MM.1S (cell line): ENCODE data around the gene UBE2L5.
"Not testable (repeated sequence)": the region's sequence is repeated elsewhere in the genome, so short reads cannot be mapped to it uniquely, and the experiment has no call there.

Experiments
- CTCF ChIP-seq: fragments of 300-600 bp; sonication (generic); IDR thresholded peaks from 2 replicates; pipeline ENCODE4 v1.5.1; 2016; ENCODE audit warnings: antibody characterized with exemption, low read length, mixed read lengths
- EZH2phosphoT487 ChIP-seq: fragments of 300-600 bp; sonication (generic); IDR thresholded peaks from 2 replicates; pipeline ENCODE4 v1.6.1; 2018; ENCODE audit warnings: antibody characterized with exemption, low read length

GRCh38 chr13:30443491-30443890 lies 21.2 kb downstream of the UBE2L5 start:
- TF ChIP-seq CTCF, EZH2phosphoT487: not testable (repeated sequence)
